HG02840 (cell line): ENCODE measurements around the gene CD34.
"Not testable (repeated sequence)": the region's sequence is repeated elsewhere in the genome, so short reads cannot be mapped to it uniquely, and the experiment has no call there.

Source experiments
- ATAC-seq: cut with Tn5 transposase; IDR thresholded peaks from one replicate; pipeline ENCODE4 v1.9.1; 2021; ENCODE audit warnings: mild to moderate bottlenecking, moderate library complexity, moderate number of reproducible peaks; ENCODE audit not compliant: unreplicated experiment, low FRiP score

Gene CD34

DNA sequence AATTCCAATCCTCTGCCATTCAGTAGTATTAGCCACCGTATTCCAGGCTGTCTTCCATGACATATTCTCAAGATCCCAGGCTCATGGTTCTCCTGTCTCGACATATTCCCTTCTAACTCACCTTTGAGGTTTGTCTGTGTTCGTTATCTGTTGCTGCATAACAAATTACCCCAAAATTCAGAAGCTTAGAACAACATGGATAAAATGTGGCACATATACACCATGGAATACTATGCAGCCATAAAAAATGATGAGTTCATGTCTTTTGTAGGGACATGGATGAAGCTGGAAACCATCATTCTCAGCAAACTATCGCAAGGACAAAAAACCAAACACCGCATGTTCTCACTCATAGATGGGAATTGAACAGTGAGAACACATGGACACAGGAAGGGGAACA lies 33.0 kb downstream of the CD34 start:
- not testable (repeated sequence) for ATAC-seq

DNA sequence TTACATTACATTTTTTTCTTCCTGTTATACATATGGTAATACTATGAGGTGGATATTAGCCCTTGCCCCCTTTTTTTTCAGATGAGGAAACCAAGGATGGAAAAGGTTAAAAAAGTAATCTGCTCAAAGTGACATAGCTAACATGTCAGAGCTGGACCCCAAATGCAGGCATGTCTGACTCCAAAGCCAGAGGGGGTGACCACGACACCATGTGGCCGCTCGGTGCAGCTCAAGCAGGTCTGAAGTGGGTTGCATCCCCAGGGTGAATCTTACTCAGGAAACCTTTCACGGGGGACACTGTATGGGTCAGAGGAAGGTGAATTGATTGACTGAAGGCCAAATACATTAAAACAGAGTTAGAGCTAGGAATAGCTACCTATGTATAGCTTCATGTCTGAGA lies 34.8 kb downstream of the CD34 start:
- no peak for ATAC-seq

GRCh38 chr1:207875532-207875931 lies 35.4 kb downstream of the CD34 start:
- no peak for ATAC-seq

- ATAC-seq = no peak
Observed at GRCh38 chr1:207873055-207873890, 37.7 kb downstream of the CD34 start.

DNA sequence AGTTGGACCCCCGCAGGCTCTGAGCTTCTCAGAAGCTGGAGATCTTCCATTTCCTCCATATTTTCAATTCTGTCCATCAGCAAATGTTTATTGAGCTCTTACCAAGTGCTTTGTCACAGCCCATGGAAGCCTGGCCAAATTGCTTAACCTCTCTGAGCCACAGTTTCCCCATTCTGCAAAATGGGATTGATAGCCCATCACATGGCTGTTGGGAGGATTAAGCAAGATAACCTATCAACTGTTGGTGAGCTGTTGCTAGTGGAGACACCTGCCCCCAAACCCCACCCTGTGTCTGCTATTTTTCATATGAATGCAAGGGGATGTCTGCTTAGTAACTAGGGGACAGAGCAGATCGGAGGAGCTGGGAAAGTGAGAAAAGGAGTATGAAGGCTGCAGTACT lies 38.3 kb downstream of the CD34 start:
- ATAC-seq = no peak

DNA sequence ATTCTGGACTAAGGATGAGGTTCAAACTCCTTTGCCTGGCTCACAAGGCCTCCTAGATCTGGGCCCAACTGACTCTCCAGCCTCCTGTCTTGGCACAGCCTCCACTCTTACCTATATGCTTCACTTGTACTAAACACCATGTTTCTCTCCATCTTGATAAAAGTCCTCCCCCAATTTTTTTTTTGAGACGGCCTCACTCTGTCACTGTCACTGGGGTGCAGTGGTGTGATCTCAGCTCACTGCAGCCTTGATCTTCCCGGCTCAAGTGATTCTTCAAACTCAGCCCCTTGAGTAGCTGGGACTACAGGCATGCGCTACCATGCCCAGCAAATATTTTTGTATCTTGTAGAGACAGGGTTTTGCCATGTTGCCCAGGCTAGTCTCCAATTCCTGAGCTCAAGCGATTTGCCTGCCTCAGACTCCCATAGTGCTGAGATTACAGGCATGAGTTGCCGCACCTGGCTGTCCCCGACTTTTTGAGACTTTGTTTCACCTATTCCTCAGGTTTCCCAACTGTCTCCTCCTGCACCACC lies 39.7 kb downstream of the CD34 start:
- no peak for ATAC-seq

DNA sequence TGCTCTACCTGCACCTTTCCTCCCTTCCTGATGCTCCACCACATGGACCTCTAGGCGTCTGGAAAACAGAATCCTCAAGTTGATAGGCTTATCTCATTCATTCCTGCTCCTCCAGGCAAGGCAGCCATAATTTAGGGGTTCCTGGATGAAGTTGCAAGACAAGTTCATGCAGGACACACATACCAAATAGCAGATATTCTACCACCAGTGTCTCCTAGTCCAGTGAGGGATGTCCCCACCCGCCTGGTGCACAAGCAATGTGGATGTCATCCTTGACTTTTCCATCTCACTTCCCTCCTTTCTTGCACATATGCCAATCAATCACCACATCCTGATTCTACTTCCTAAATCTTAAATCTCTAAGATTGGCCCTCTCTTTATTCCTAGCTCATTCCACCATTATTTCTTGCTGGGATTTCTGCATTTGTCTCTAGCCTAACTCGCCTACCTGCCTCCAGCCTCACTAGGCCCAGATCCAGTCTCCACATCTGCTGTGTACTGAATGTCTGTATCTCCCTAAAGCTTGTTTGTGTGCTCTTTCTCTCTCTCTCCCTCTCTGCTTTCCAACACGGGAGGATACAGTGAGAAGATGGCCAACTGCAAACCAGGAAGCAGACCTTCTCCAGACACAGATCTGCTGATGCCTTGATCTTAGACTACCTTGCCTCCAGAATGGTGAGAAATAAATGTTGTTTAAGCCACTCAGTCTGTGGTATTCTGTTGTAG lies 40.5 kb downstream of the CD34 start:
- no peak for ATAC-seq

- ATAC-seq = no peak
Observed at GRCh38 chr1:207869859-207870258, 41.1 kb downstream of the CD34 start.

GRCh38 chr1:207868774-207869721 lies 41.9 kb downstream of the CD34 start:
- no peak for ATAC-seq

GRCh38 chr1:207868251-207868773 lies 42.6 kb downstream of the CD34 start:
- no peak for ATAC-seq

GRCh38 chr1:207867136-207868109 lies 43.5 kb downstream of the CD34 start:
- no peak for ATAC-seq

DNA sequence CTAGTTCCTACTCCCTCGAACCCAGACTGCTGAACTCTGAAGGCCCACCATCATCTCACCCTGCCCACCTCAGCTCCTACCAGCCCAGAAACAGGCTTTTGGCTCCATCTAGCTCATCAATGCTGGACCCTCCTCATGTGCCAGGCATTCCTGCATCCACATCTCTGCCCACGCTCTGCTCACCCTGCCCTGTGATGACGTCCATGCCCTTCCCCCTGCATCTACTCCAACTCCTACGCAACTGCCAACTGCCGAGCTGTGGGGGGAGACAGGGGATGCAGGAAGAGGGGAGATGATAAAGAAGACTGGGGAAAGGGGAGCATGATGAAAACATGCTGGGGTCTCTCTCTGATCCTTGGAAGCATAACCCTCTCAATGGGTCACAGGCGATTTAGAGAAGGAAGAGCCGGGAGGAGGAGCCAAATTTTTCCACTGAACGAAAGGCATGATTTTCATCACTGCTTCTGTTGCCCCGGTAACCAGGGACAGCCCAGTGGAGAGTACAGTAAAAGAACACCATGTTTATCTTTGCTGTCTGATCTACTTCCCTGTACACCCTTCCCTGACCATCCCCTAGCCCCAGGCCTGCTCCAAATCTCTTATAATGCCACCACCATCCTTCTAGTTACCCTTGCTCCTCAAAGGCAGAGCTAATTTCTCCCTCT lies 44.3 kb downstream of the CD34 start:
- no peak for ATAC-seq

- ATAC-seq = no peak
Observed at GRCh38 chr1:207863893-207864535, 46.9 kb downstream of the CD34 start.

- no peak for ATAC-seq
Observed at GRCh38 chr1:207862241-207862787, 48.6 kb downstream of the CD34 start.

- no peak for ATAC-seq
Observed at GRCh38 chr1:207861442-207862177, 49.3 kb downstream of the CD34 start.

GRCh38 chr1:207860531-207860930 lies 50.4 kb downstream of the CD34 start:
- no peak for ATAC-seq

DNA sequence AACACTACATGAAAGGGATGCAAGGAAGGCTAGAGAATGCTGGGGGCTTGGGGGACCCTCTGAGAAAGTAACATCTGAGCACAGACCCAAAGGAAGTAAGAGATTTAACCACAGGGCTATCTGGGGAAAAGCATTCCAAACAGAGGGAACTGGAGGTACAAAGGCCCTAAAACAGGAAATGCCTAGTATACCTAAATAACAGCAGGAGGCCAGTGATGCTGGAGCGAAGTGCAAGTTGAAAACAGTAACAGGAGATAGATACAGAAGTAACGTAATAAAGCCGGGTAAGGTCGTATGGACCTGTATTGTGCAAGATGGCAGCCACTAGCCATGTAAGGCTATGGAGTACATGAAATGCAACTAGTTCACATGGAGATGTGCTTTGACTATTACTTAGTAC lies 52.1 kb downstream of the CD34 start:
- ATAC-seq = no peak
